DOHH2 (cell line): Measurements from ENCODE around the gene CDH18.

Source experiments
- H3F3A ChIP-seq: fragments of 200-600 bp; sonication (generic), shearing (Covaris generic); 2 replicates; pipeline ENCODE4 v1.6.0; 2016; ENCODE audit warnings: antibody characterized with exemption, mild to moderate bottlenecking; ENCODE audit not compliant: control insufficient read depth, insufficient read depth
- H3K27ac ChIP-seq: fragments of 200-600 bp; sonication (generic); 2 replicates; pipeline ENCODE4 v1.5.1; 2014; ENCODE audit warnings: low read depth, mild to moderate bottlenecking, low read length, moderate library complexity
- H3K27me3 ChIP-seq: fragments of 200-600 bp; sonication (generic); 2 replicates; pipeline ENCODE4 v1.6.1; 2014; ENCODE audit warnings: mild to moderate bottlenecking, low read length, mixed read lengths; ENCODE audit not compliant: control insufficient read depth
- H3K36me3 ChIP-seq: fragments of 200-600 bp; sonication (generic); 2 replicates; pipeline ENCODE4 v1.6.1; 2014; ENCODE audit warnings: mild to moderate bottlenecking, low read length, moderate library complexity, mixed read lengths; ENCODE audit not compliant: control insufficient read depth
- H3K4me1 ChIP-seq: fragments of 200-600 bp; sonication (generic); 2 replicates; pipeline ENCODE4 v1.6.1; 2014; ENCODE audit warnings: mild to moderate bottlenecking, low read length, mixed read lengths; ENCODE audit not compliant: control insufficient read depth
- H3K4me2 ChIP-seq: fragments of 200-600 bp; sonication (generic); 2 replicates; pipeline ENCODE4 v1.6.0; 2014; ENCODE audit warnings: mild to moderate bottlenecking, low read length, moderate library complexity
- H3K4me3 ChIP-seq: fragments of 200-600 bp; sonication (generic); 2 replicates; pipeline ENCODE4 v1.5.1; 2014; ENCODE audit warnings: mild to moderate bottlenecking, low read length, mixed read lengths
- H3K79me2 ChIP-seq: fragments of 200-600 bp; sonication (generic); 2 replicates; pipeline ENCODE4 v1.6.1; 2014; ENCODE audit warnings: mild to moderate bottlenecking, low read length, mixed read lengths; ENCODE audit not compliant: control insufficient read depth
- H3K9me2 ChIP-seq: fragments of 200-600 bp; sonication (generic); replicated peaks from 2 replicates; pipeline ENCODE4 v1.6.1; 2014; ENCODE audit warnings: mild to moderate bottlenecking, low read length, mixed read lengths; ENCODE audit not compliant: control insufficient read depth
- H3K9me3 ChIP-seq: fragments of 200-600 bp; sonication (generic); 2 replicates; pipeline ENCODE4 v1.6.1; 2014; ENCODE audit warnings: antibody characterized with exemption, low read length, mixed read lengths; ENCODE audit not compliant: control insufficient read depth, insufficient read depth
- H4K20me1 ChIP-seq: fragments of 200-600 bp; sonication (generic); 2 replicates; pipeline ENCODE4 v1.6.0; 2014; ENCODE audit warnings: low read depth, mild to moderate bottlenecking, antibody characterized with exemption, low read length, moderate library complexity; ENCODE audit not compliant: control insufficient read depth, insufficient read depth
- EZH2phosphoT487 ChIP-seq: fragments of 200-600 bp; sonication (generic); IDR thresholded peaks from 2 replicates; pipeline ENCODE4 v1.6.1; 2017; ENCODE audit warnings: borderline replicate concordance, mild to moderate bottlenecking, antibody characterized with exemption, low read length, moderate library complexity, mixed read lengths
- TF ChIP-seq, protein P1 (sequence below): fragments of 200-600 bp; sonication (generic); IDR thresholded peaks from one replicate; pipeline ENCODE4 v1.5.1; 2014; ENCODE audit warnings: antibody characterized with exemption, mild to moderate bottlenecking, low read depth, low read length; ENCODE audit not compliant: poor library complexity, severe bottlenecking

The CDH18 gene

GRCh38 chr5:19619571-19619970 lies 368.4 kb downstream of the CDH18 start:
- no peaks in the 10 kb centered on the region for H3K79me2 ChIP-seq
- H3K27me3 ChIP-seq: no peaks in the 10 kb centered on the region
- H3K36me3 ChIP-seq: no peaks in the 10 kb centered on the region
- H3K9me3 ChIP-seq: no peaks in the 10 kb centered on the region
- H3K4me3 ChIP-seq: no peak overlapping the region
- TF ChIP-seq, protein P1, sequence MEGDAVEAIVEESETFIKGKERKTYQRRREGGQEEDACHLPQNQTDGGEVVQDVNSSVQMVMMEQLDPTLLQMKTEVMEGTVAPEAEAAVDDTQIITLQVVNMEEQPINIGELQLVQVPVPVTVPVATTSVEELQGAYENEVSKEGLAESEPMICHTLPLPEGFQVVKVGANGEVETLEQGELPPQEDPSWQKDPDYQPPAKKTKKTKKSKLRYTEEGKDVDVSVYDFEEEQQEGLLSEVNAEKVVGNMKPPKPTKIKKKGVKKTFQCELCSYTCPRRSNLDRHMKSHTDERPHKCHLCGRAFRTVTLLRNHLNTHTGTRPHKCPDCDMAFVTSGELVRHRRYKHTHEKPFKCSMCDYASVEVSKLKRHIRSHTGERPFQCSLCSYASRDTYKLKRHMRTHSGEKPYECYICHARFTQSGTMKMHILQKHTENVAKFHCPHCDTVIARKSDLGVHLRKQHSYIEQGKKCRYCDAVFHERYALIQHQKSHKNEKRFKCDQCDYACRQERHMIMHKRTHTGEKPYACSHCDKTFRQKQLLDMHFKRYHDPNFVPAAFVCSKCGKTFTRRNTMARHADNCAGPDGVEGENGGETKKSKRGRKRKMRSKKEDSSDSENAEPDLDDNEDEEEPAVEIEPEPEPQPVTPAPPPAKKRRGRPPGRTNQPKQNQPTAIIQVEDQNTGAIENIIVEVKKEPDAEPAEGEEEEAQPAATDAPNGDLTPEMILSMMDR: no peak
- no peak for TF ChIP-seq EZH2phosphoT487
- H3K4me2 ChIP-seq: no peak overlapping the region
- no peaks in the 10 kb centered on the region for H3K4me1 ChIP-seq
- H3K27ac ChIP-seq: no peak overlapping the region
- no peaks in the 10 kb centered on the region for H3K9me2 ChIP-seq
- no peaks in the 10 kb centered on the region for H3F3A ChIP-seq
- H4K20me1 ChIP-seq: no peaks in the 10 kb centered on the region

DNA sequence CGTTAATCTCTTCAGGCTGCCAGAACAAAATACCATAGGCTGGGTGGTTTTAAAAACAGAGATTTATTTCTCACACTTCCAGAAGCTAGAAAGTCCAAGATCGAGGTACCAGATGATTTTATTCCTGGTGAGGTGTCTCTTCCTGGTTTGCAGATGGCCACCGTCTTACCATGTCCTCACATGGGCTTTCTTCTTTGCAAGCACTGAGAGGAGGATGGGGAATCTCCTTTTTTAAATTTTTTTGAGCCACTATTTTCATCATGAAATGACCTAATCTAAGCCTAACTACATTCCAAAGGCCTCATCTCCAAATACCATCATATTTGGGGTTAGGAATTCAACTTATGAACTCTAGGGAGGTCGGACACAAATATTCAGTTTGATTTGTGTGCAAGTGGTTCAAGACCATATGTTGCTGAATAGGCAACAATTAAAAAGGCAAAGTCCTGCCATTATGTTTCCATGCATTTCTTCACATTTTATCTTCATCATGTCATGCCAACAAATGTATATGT lies 371.2 kb downstream of the CDH18 start:
- TF ChIP-seq, protein P1: no peak
- no peak for TF ChIP-seq EZH2phosphoT487
- Histone ChIP-seq H3K9me3 (no peaks in the 10 kb centered on the region), H3K27ac (no peak overlapping the region), H3K9me2 (no peaks in the 10 kb centered on the region), H3F3A (no peaks in the 10 kb centered on the region), H3K4me3 (no peak overlapping the region), H3K4me1 (no peaks in the 10 kb centered on the region), H3K79me2 (no peaks in the 10 kb centered on the region), H3K36me3 (no peaks in the 10 kb centered on the region), H3K4me2 (no peak overlapping the region), H4K20me1 (no peaks in the 10 kb centered on the region), H3K27me3 (no peaks in the 10 kb centered on the region)

GRCh38 chr5:19615661-19616060 lies 372.3 kb downstream of the CDH18 start:
- Histone ChIP-seq H3K4me1 (no peaks in the 10 kb centered on the region), H3K4me2 (no peak overlapping the region)

More at GRCh38 chr5:19615661-19616060, 372.3 kb downstream of the CDH18 start:
- Histone ChIP-seq H3K36me3 (no peaks in the 10 kb centered on the region), H3K27me3 (no peaks in the 10 kb centered on the region), H3K9me3 (no peaks in the 10 kb centered on the region), H3K27ac (no peak overlapping the region), H3F3A (no peaks in the 10 kb centered on the region), H3K79me2 (no peaks in the 10 kb centered on the region), H3K9me2 (no peaks in the 10 kb centered on the region), H4K20me1 (no peaks in the 10 kb centered on the region), H3K4me3 (no peak overlapping the region)
- TF ChIP-seq, protein P1: no peak
- no peak for TF ChIP-seq EZH2phosphoT487
